Measurements from ENCODE around the gene UBE2F. TPM values are rescaled to one million over a fixed set of nuclear protein-coding genes. Genes with fewer than 3 reads are reported as not detected.

UBE2F gene
- total and polyA plus RNA-seq, 9 of the 15 experiments (the other 6 are each of a cell fraction or from before 2014, with no cell fraction given): 18.1 to 88.1 (median 53.0) TPM

DNA sequence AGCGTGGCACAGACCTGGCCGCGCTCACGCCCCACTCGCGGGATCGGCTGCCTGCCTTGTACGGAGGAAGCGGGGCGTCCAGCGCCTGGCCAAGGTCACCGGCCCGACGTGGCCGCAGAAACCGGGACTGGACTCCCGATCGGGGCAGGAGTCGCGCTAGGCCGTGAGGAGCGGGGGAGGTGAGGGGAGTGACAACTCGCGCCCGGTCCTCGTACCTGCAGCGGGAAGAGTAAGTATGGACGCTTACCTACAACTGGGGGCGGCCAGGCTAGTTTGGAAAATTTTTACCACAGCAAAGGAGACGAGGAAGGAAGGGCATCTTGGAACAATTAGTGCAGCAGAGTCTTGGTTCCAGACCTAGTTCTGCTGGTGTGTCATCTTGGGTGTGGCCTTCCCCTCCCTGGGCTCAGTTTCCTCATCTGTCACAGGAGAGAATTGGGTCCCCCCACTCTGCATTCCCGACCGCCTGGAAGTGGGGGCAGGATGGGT lies 693 bp downstream of the UBE2F start (continued):
- peak; percentile 45; the same call in 1 of the 2 replicates for TF ChIP-seq ZFX (CRISPR knock-in tag; IDR thresholded peaks at IDR 0.05)

GRCh38 chr2:237968048-237968862 lies 1.4 kb downstream of the UBE2F start:
- POLR2A ChIA-PET: interaction anchor here (0.6 to 2.0 kb wide), 4 partner anchors 8 to 517 kb away, joined by 3 to 7 read pairs (median 3); no protein-coding TSS in a partner anchor
- Histone ChIP-seq H3K27me3 (ENCODE audit: control insufficient read depth in 2 of 2, insufficient read depth in 2 of 2, low read length in 2 of 2) (no peaks in the 10 kb centered on the region), H3K4me3 (peak overlapping the region; percentile 79), H3K36me3 (ENCODE audit: control insufficient read depth, insufficient read depth, low read length) (peaks cover 20% of the 10 kb centered on the region; the same call in 2 of the 3 replicates), H3K9me1 (ENCODE audit: control insufficient read depth, insufficient read depth, low read length) (peaks cover 7% of the 10 kb centered on the region), H4K20me1 (replicated peaks; ENCODE audit: control insufficient read depth, insufficient read depth, low read length) (peaks cover 25% of the 10 kb centered on the region; the same call in 1 of the 2 replicates), H3K4me1 (replicated peaks in 1 of 2; ENCODE audit: control insufficient read depth in 2 of 2, insufficient read depth in 2 of 2, low read length in 2 of 2) (peaks cover 37 to 41% of the 10 kb centered on the region in 2 experiments), H3K79me2 (ENCODE audit: control insufficient read depth, insufficient read depth, low read length) (peaks cover 60% of the 10 kb centered on the region), H3K9me3 (replicated peaks; ENCODE audit: control insufficient read depth, insufficient read depth, low read depth, low read length) (no peaks in the 10 kb centered on the region; the same call in 1 of the 2 replicates), H3K27ac (ENCODE audit: extremely low read depth, low read depth, low read length) (peak overlapping the region; percentile 71; the same call in 1 of the 3 replicates), H3K9ac (ENCODE audit: insufficient read depth in 1 of 2, low read depth in 2 of 2, low read length in 2 of 2) (peak overlapping the region; percentile 74 to 96), H3K4me2 (ENCODE audit: insufficient read depth, low read length) (peak overlapping the region; percentile 79), H2AFZ (ENCODE audit: low read depth, low read length) (no peak overlapping the region)
- peak; percentile 8; the same call in 2 of the 3 replicates for ATAC-seq
- CTCF ChIA-PET (ENCODE audit: low intra/inter-chr PET ratio): interaction anchor here (0.6 kb wide), 2 partner anchors 93 to 1245 kb away, joined by 3 read pairs; partner anchors contain the start of gene SCLY
- WGBS (ENCODE audit: insufficient coverage, low coverage, missing lambda C conversion rate): 29% methylated on average over 11 of the region's 11 CpGs
- TSS peak; percentile 49 for BruUV-seq (replicated peaks)
- in situ Hi-C loops (cut with MboI) (no loop called here), intact Hi-C loops (cut with micrococcal nuclease) (loop anchor here (2.0 kb wide), 1 partner anchor 139 kb away; no protein-coding TSS in a partner anchor)
- DNase-seq (ENCODE audit: extremely low read depth in 1 of 4, low spot score in 3 of 4): peak in 2 of 4 experiments; percentile 47 to 52
- FAIRE-seq: peak; percentile 54
- no peak for TF ChIP-seq BCL6 (CRISPR knock-in tag; IDR thresholded peaks at IDR 0.05)
- TF ChIP-seq ZNF436 (CRISPR knock-in tag; IDR thresholded peaks at IDR 0.05): no peak
- no peak for TF ChIP-seq ZNF431 (CRISPR knock-in tag; IDR thresholded peaks at IDR 0.05)
- TF ChIP-seq ZNF668 (CRISPR knock-in tag; IDR thresholded peaks at IDR 0.05): no peak
- TF ChIP-seq, protein P1, sequence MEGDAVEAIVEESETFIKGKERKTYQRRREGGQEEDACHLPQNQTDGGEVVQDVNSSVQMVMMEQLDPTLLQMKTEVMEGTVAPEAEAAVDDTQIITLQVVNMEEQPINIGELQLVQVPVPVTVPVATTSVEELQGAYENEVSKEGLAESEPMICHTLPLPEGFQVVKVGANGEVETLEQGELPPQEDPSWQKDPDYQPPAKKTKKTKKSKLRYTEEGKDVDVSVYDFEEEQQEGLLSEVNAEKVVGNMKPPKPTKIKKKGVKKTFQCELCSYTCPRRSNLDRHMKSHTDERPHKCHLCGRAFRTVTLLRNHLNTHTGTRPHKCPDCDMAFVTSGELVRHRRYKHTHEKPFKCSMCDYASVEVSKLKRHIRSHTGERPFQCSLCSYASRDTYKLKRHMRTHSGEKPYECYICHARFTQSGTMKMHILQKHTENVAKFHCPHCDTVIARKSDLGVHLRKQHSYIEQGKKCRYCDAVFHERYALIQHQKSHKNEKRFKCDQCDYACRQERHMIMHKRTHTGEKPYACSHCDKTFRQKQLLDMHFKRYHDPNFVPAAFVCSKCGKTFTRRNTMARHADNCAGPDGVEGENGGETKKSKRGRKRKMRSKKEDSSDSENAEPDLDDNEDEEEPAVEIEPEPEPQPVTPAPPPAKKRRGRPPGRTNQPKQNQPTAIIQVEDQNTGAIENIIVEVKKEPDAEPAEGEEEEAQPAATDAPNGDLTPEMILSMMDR (IDR thresholded peaks at IDR 0.05 in 2 of 3, conservative IDR thresholded peaks at IDR 0.05 in 1 of 3; ENCODE audit: insufficient read depth in 2 of 3, low read depth in 1 of 3, low read length in 3 of 3): peak in 2 of 3 experiments; percentile 3 to 41; a peak in 2 of 6 replicates
- TF ChIP-seq SRF (CRISPR knock-in tag; IDR thresholded peaks at IDR 0.05): no peak
- no peak for TF ChIP-seq ZNF507 (tag; conservative IDR thresholded peaks at IDR 0.05)
- TF ChIP-seq, protein P2, sequence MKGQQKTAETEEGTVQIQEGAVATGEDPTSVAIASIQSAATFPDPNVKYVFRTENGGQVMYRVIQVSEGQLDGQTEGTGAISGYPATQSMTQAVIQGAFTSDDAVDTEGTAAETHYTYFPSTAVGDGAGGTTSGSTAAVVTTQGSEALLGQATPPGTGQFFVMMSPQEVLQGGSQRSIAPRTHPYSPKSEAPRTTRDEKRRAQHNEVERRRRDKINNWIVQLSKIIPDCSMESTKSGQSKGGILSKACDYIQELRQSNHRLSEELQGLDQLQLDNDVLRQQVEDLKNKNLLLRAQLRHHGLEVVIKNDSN (CRISPR knock-in tag; IDR thresholded peaks at IDR 0.05): no peak

Measured in K562 (cell line).